Liver (tissue), 3 donors: ENCODE data around the gene GRK5.

ENCODE experiments used
- HNF4A ChIP-seq, 2 donors: conservative IDR thresholded peaks; 2 replicates each; pipeline ENCODE4 v1.6.1; 2016; ENCODE audit warnings: antibody characterized with exemption in 2 of 2, mild to moderate bottlenecking in 2 of 2
- JUND ChIP-seq, 2 donors: IDR thresholded peaks; 2 replicates each; pipeline ENCODE4 v1.6.1; 2016; ENCODE audit warnings: antibody characterized with exemption in 2 of 2
- MAX ChIP-seq: IDR thresholded peaks from 2 replicates; pipeline ENCODE4 v1.6.1; 2016; ENCODE audit warnings: antibody characterized with exemption
- TAF1 ChIP-seq: conservative IDR thresholded peaks from 2 replicates; pipeline ENCODE4 v1.6.1; 2016; ENCODE audit warnings: antibody characterized with exemption, mild to moderate bottlenecking
- TF ChIP-seq, protein P1 (sequence below): fragments of 150-350 bp; IDR thresholded peaks from 2 replicates; pipeline ENCODE4 v1.5.1; 2017; ENCODE audit warnings: improper control_type of control experiment, low read depth, low read length; ENCODE audit not compliant: missing input control
- donor health status: healthy.
- donor health status: healthy.

DNA sequence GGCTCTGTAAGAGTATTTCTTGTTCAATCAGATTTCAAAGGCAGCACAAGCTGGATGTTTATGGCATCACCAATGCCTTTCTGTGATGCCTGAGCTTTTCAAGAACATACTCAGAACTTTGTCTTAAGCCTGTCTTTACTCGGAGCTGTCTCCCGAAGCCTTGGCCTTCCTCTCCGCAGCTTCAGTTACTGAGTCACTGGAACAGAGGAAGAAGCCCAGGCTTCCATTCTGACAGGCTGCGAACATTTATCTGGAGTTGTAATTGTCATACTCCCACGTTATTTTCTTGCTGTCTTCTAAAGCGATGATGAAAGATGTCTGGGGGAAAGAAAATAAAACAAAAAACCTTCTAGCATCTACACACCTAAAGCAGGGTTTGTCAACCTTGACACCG is 43.9 kb downstream of the GRK5 start:
- no peak for TF ChIP-seq TAF1
- TF ChIP-seq, protein P1, sequence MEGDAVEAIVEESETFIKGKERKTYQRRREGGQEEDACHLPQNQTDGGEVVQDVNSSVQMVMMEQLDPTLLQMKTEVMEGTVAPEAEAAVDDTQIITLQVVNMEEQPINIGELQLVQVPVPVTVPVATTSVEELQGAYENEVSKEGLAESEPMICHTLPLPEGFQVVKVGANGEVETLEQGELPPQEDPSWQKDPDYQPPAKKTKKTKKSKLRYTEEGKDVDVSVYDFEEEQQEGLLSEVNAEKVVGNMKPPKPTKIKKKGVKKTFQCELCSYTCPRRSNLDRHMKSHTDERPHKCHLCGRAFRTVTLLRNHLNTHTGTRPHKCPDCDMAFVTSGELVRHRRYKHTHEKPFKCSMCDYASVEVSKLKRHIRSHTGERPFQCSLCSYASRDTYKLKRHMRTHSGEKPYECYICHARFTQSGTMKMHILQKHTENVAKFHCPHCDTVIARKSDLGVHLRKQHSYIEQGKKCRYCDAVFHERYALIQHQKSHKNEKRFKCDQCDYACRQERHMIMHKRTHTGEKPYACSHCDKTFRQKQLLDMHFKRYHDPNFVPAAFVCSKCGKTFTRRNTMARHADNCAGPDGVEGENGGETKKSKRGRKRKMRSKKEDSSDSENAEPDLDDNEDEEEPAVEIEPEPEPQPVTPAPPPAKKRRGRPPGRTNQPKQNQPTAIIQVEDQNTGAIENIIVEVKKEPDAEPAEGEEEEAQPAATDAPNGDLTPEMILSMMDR, result no peak
- no peak for TF ChIP-seq HNF4A (conservative IDR thresholded peaks at IDR 0.05)
- TF ChIP-seq MAX, result no peak
- TF ChIP-seq JUND (IDR thresholded peaks at IDR 0.05), result no peak
